Lung (tissue), 12 donors: ENCODE data around the gene NTN1. TPM values are rescaled to one million over a fixed set of nuclear protein-coding genes. Genes with fewer than 3 reads are reported as not detected.
A peak's percentile ranks its signal among the peaks of the same experiment; 100 is the strongest.

Experiments used
- ATAC-seq: fragments of 200-7000 bp; cut with Tn5 transposase; one replicate; pipeline ENCODE4 v1.9.1; 2020; ENCODE audit warnings: moderate number of reproducible peaks; ENCODE audit not compliant: insufficient read depth, low FRiP score
- DNase-seq, 3 donors: peaks; one replicate each; pipeline ENCODE4 v3.0.0-alpha.2; 2013 to 2017
- H3K27ac ChIP-seq, 2 donors: one replicate each; pipeline ENCODE4 v1.5.1; 2013; ENCODE audit warnings: mild to moderate bottlenecking in 2 of 2, moderate library complexity in 2 of 2, control low read depth in 1 of 2, inconsistent platforms in 1 of 2, low read depth in 1 of 2, low read length in 1 of 2
- H3K27me3 ChIP-seq, 3 donors: one replicate each; pipeline ENCODE4 v1.5.1; 2013; ENCODE audit warnings: low read length in 2 of 3; ENCODE audit not compliant: control insufficient read depth in 3 of 3, insufficient read depth in 3 of 3
- H3K36me3 ChIP-seq, 4 donors: one replicate each; pipeline ENCODE4 v1.5.1; 2013; ENCODE audit warnings: low read length in 4 of 4, mild to moderate bottlenecking in 1 of 4, moderate library complexity in 1 of 4; ENCODE audit not compliant: control insufficient read depth in 4 of 4, insufficient read depth in 4 of 4
- H3K4me1 ChIP-seq, 5 donors: one replicate each; pipeline ENCODE4 v1.5.1; 2013; ENCODE audit warnings: low read length in 5 of 5, mild to moderate bottlenecking in 2 of 5, moderate library complexity in 1 of 5; ENCODE audit not compliant: control insufficient read depth in 5 of 5, insufficient read depth in 5 of 5
- H3K4me3 ChIP-seq: one replicate; pipeline ENCODE4 v1.5.1; 2013; ENCODE audit warnings: mild to moderate bottlenecking, control low read depth, moderate library complexity
- H3K9ac ChIP-seq, 2 donors: one replicate each; pipeline ENCODE4 v1.5.1; 2013; ENCODE audit warnings: low read length in 2 of 2, control low read depth in 1 of 2; ENCODE audit not compliant: insufficient read depth in 1 of 2
- H3K9me3 ChIP-seq, 4 donors: one replicate each; pipeline ENCODE4 v1.5.1; 2013; ENCODE audit warnings: low read length in 3 of 4, mild to moderate bottlenecking in 1 of 4, moderate library complexity in 1 of 4; ENCODE audit not compliant: control insufficient read depth in 4 of 4, insufficient read depth in 3 of 4
- CTCF ChIP-seq: IDR thresholded peaks from 2 replicates; pipeline ENCODE4 v1.5.1; 2012; ENCODE audit warnings: mild to moderate bottlenecking; ENCODE audit errors: control extremely low read depth, extremely low read depth
- WGBS, 2 donors: extraction: QIAGEN DNeasy Blood & Tissue Kit; methylation state at CpG; one replicate each; pipeline ENCODE4 v1.1.7; 2013; 5-methylcytosine and 5-hydroxymethylcytosine counted together
- polyA plus RNA-seq, 2 donors: library from polyadenylated mRNA; stranded (reverse); fragments of 200-250 nt; gene quantifications; one replicate each; pipeline ENCODE4 v1.2.1, GENCODE V29; 2013
- total RNA-seq, 2 donors: library from RNA; depleted of rRNA in 1 of 2; stranded (reverse); fragments of >200 nt in 1 of 2; gene quantifications; one replicate each; pipeline ENCODE4 v1.2.1, GENCODE V29; 2014 to 2021
- donor health status: control.
- donor health status: control.
- donor health status: Bipolar disorder and iron deficiency.
- donor health status: healthy.
- donor health status: DM: yes; HTN: yes; CAD: no.

NTN1 gene
- total and polyA plus RNA-seq, 4 donors = 3.6 to 17.1 (median 7.8) TPM

GRCh38 chr17:9139695-9140094, 118.4 kb downstream of the NTN1 start:
- 74 to 92% methylated on average over 2 of the region's 2 CpGs for WGBS, 2 donors
- H3K4me1 ChIP-seq = peaks cover 0 to 30% (median 6%) of the 10 kb centered on the region in 5 donors
- H3K4me3 ChIP-seq = no peak overlapping the region
- ATAC-seq (no peak), DNase-seq (no peak)
- TF ChIP-seq CTCF = no peak
- H3K9me3 ChIP-seq = peaks cover 0 to 2% (median 0%) of the 10 kb centered on the region in 4 donors
- H3K9ac ChIP-seq = no peak overlapping the region
- H3K27me3 ChIP-seq = peaks cover 0 to 21% (median 0%) of the 10 kb centered on the region in 3 donors
- H3K36me3 ChIP-seq = no peaks in the 10 kb centered on the region
- H3K27ac ChIP-seq = no peak overlapping the region

GRCh38 chr17:9140550-9141424, 119.5 kb downstream of the NTN1 start:
- Histone ChIP-seq H3K4me1 (peaks cover 0 to 30% (median 6%) of the 10 kb centered on the region in 5 donors), H3K27me3 (peaks cover 0 to 19% (median 0%) of the 10 kb centered on the region in 3 donors), H3K9me3 (peaks cover 0 to 2% (median 0%) of the 10 kb centered on the region in 4 donors), H3K9ac (no peak overlapping the region), H3K36me3 (no peaks in the 10 kb centered on the region), H3K27ac (no peak overlapping the region), H3K4me3 (no peak overlapping the region)
- DNase-seq = peak; percentile 55 to 86 (median 71)
- TF ChIP-seq CTCF = no peak
- ATAC-seq = no peak
- 70 to 80% methylated on average over 13 of the region's 13 CpGs for WGBS, 2 donors

GRCh38 chr17:9141425-9141753, 120.1 kb downstream of the NTN1 start:
- TF ChIP-seq CTCF = no peak
- no peaks in the 10 kb centered on the region for H3K36me3 ChIP-seq
- peaks cover 0 to 2% (median 0%) of the 10 kb centered on the region in 4 donors for H3K9me3 ChIP-seq
- peaks cover 0 to 19% (median 0%) of the 10 kb centered on the region in 3 donors for H3K27me3 ChIP-seq
- H3K4me1 ChIP-seq = peaks cover 0 to 30% (median 6%) of the 10 kb centered on the region in 5 donors
- no peak overlapping the region for H3K9ac ChIP-seq
- no peak for ATAC-seq
- WGBS, 2 donors = 90 to 93% methylated on average over 4 of the region's 4 CpGs
- no peak overlapping the region for H3K27ac ChIP-seq
- DNase-seq = no peak
- no peak overlapping the region for H3K4me3 ChIP-seq
